Keratinocyte (primary cell): ENCODE data around the gene NOTCH4. TPM values are rescaled to one million over a fixed set of nuclear protein-coding genes. Genes with fewer than 3 reads are reported as not detected.

Source experiments
- DNase-seq: peaks from one replicate; pipeline ENCODE4 v3.0.0-alpha.2; 2011; ENCODE audit warnings: low read depth, missing footprints, low spot score
- FAIRE-seq: peaks from 2 replicates; lab custom pipeline; 2011; peaks lifted over from hg19 to GRCh38; lab: Jason Lieb, UNC
- H2AFZ ChIP-seq: 2 replicates; pipeline ENCODE4 v1.6.0; 2012; ENCODE audit warnings: low read length, control low read depth, inconsistent platforms; ENCODE audit not compliant: control insufficient read depth
- H3K27ac ChIP-seq: 2 replicates; pipeline ENCODE4 v1.5.1; 2011; ENCODE audit warnings: low read length; ENCODE audit not compliant: control insufficient read depth, insufficient read depth
- H3K27me3 ChIP-seq: 3 replicates; pipeline ENCODE4 v1.6.0; 2011; ENCODE audit warnings: low read length; ENCODE audit not compliant: control insufficient read depth, insufficient read depth; ENCODE audit errors: extremely low read depth
- H3K36me3 ChIP-seq, 2 experiments: 2 replicates in 1 of 2; 3 replicates in 1 of 2; pipeline ENCODE4 v1.5.1; 2011; ENCODE audit warnings: low read length in 2 of 2, mild to moderate bottlenecking in 1 of 2; ENCODE audit not compliant: control insufficient read depth in 2 of 2, insufficient read depth in 2 of 2; ENCODE audit errors: extremely low read depth in 1 of 2
- H3K4me1 ChIP-seq: 3 replicates; pipeline ENCODE4 v1.5.1; 2011; ENCODE audit warnings: low read length; ENCODE audit not compliant: control insufficient read depth, insufficient read depth; ENCODE audit errors: extremely low read depth
- H3K4me2 ChIP-seq: 3 replicates; pipeline ENCODE4 v1.6.0; 2011; ENCODE audit warnings: low read depth, low read length; ENCODE audit not compliant: control insufficient read depth, insufficient read depth; ENCODE audit errors: extremely low read depth
- H3K4me3 ChIP-seq, 3 experiments: fragments of 200-600 bp in 1 of 3; sonication (generic) in 1 of 3; 2 replicates in 2 of 3; 3 replicates in 1 of 3; pipeline ENCODE4 v1.5.1; 2011 to 2016; ENCODE audit warnings: low read length in 3 of 3, mild to moderate bottlenecking in 3 of 3, control low read depth in 2 of 3, inconsistent platforms in 1 of 3, low read depth in 1 of 3, mixed read lengths in 1 of 3, mixed run types in 1 of 3, moderate library complexity in 1 of 3; ENCODE audit not compliant: control insufficient read depth in 2 of 3, insufficient read depth in 2 of 3; ENCODE audit errors: extremely low read depth in 1 of 3
- H3K79me2 ChIP-seq: 2 replicates; pipeline ENCODE4 v1.6.0; 2012; ENCODE audit warnings: low read length; ENCODE audit not compliant: control insufficient read depth, insufficient read depth
- H3K9ac ChIP-seq: 3 replicates; pipeline ENCODE4 v1.6.0; 2011; ENCODE audit warnings: low read length; ENCODE audit not compliant: control insufficient read depth, insufficient read depth; ENCODE audit errors: extremely low read depth
- H3K9me1 ChIP-seq: 3 replicates; pipeline ENCODE4 v1.6.0; 2011; ENCODE audit warnings: low read length; ENCODE audit not compliant: control insufficient read depth, insufficient read depth; ENCODE audit errors: extremely low read depth
- H3K9me3 ChIP-seq: 2 replicates; pipeline ENCODE4 v1.5.1; 2012; ENCODE audit warnings: low read depth, low read length; ENCODE audit not compliant: control insufficient read depth
- H4K20me1 ChIP-seq: 3 replicates; pipeline ENCODE4 v1.6.0; 2011; ENCODE audit warnings: low read length; ENCODE audit not compliant: control insufficient read depth, insufficient read depth; ENCODE audit errors: extremely low read depth
- CTCF ChIP-seq, 3 experiments: IDR thresholded peaks in 1 of 3; conservative IDR thresholded peaks in 1 of 3; optimal IDR thresholded peaks in 1 of 3; 2 replicates in 2 of 3; 3 replicates in 1 of 3; pipeline versions ENCODE3 to v1.5.1; 2011; ENCODE audit warnings: low read length in 3 of 3, mild to moderate bottlenecking in 3 of 3, moderate library complexity in 2 of 3, control low read depth in 1 of 3, inconsistent platforms in 1 of 3; ENCODE audit not compliant: insufficient read depth in 2 of 3; ENCODE audit errors: extremely low read depth in 1 of 3
- EZH2 ChIP-seq: IDR thresholded peaks from one replicate; pipeline ENCODE4 v1.6.1; 2012; ENCODE audit warnings: inconsistent platforms, mild to moderate bottlenecking, low read length, moderate library complexity
- dilution Hi-C: fragments of 300-500 bp; cut with MboI; formaldehyde crosslinking; loops from one replicate; pipeline ENCODE4 v1.7.0; 2020; ENCODE audit warnings: low sequenced_read_pairs; ENCODE audit not compliant: extremely low pct_ligation_motif_present
- polyA plus RNA-seq, 5 experiments: library from polyadenylated mRNA; depleted of rRNA in 3 of 5; stranded (reverse) in 3 of 5; stranded (forward) in 1 of 5; unstranded in 1 of 5; fragments of >200 nt; gene quantifications; 1 replicate in 1 of 5; 2 replicates in 3 of 5; 3 replicates in 1 of 5; pipeline versions ENCODE4 v1.2.1 to v1.2.3, GENCODE V29; 2011 to 2012; ENCODE audit warnings: missing spikeins in 2 of 5, low read depth in 1 of 5, low replicate concordance in 1 of 5

NOTCH4 gene
- polyA plus RNA-seq, 1 donor (not counting 4 experiments of a cell fraction or from before 2014, with no cell fraction given): 0.07 TPM

- Histone ChIP-seq H3K4me3 (no peak overlapping the region), H3K9ac (no peak overlapping the region), H3K9me1 (no peaks in the 10 kb centered on the region), H4K20me1 (no peaks in the 10 kb centered on the region), H3K27me3 (no peaks in the 10 kb centered on the region), H3K4me2 (no peak overlapping the region), H2AFZ (no peak overlapping the region), H3K36me3 (peaks cover 13 to 14% of the 10 kb centered on the region in 2 experiments), H3K27ac (no peak overlapping the region), H3K79me2 (peaks cover 7% of the 10 kb centered on the region), H3K9me3 (no peaks in the 10 kb centered on the region), H3K4me1 (peaks cover 10% of the 10 kb centered on the region)
- dilution Hi-C loops: no loop called here
- DNase-seq (no peak), FAIRE-seq (no peak)
- TF ChIP-seq EZH2 (no peak), CTCF (optimal IDR thresholded peaks at IDR 0.05 in 1 of 3, IDR thresholded peaks at IDR 0.05 in 1 of 3, conservative IDR thresholded peaks at IDR 0.05 in 1 of 3; ENCODE audit: extremely low read depth in 1 of 3, insufficient read depth in 2 of 3, low read length in 3 of 3) (no peak)
These were observed 41.8 kb downstream of the NOTCH4 start for GRCh38 chr6:32181915-32182529.

GRCh38 chr6:32181148-32181702 lies 42.6 kb downstream of the NOTCH4 start:
- H3K27ac ChIP-seq: no peak overlapping the region
- H3K9me3 ChIP-seq: no peaks in the 10 kb centered on the region
- dilution Hi-C loops: no loop called here
- H4K20me1 ChIP-seq: no peaks in the 10 kb centered on the region
- peaks cover 7 to 10% of the 10 kb centered on the region in 2 experiments for H3K36me3 ChIP-seq
- no peak overlapping the region for H2AFZ ChIP-seq
- no peak for DNase-seq
- TF ChIP-seq EZH2 (no peak), CTCF (optimal IDR thresholded peaks at IDR 0.05 in 1 of 3, IDR thresholded peaks at IDR 0.05 in 1 of 3, conservative IDR thresholded peaks at IDR 0.05 in 1 of 3; ENCODE audit: extremely low read depth in 1 of 3, insufficient read depth in 2 of 3, low read length in 3 of 3) (no peak)
- H3K4me1 ChIP-seq: peaks cover 18% of the 10 kb centered on the region
- peaks cover 7% of the 10 kb centered on the region for H3K79me2 ChIP-seq
- H3K27me3 ChIP-seq: no peaks in the 10 kb centered on the region
- no peak overlapping the region for H3K4me2 ChIP-seq
- H3K4me3 ChIP-seq: no peak overlapping the region
- H3K9ac ChIP-seq: no peak overlapping the region
- no peaks in the 10 kb centered on the region for H3K9me1 ChIP-seq
- no peak for FAIRE-seq
